ENCODE results near the gene SDHB. TPM values are rescaled to one million over a fixed set of nuclear protein-coding genes. Genes with fewer than 3 reads are reported as not detected.
A peak's percentile ranks its signal among the peaks of the same experiment; 100 is the strongest.

Gene SDHB
- polyA plus RNA-seq, 3 donors = 116 to 275 (median 241) TPM

DNA sequence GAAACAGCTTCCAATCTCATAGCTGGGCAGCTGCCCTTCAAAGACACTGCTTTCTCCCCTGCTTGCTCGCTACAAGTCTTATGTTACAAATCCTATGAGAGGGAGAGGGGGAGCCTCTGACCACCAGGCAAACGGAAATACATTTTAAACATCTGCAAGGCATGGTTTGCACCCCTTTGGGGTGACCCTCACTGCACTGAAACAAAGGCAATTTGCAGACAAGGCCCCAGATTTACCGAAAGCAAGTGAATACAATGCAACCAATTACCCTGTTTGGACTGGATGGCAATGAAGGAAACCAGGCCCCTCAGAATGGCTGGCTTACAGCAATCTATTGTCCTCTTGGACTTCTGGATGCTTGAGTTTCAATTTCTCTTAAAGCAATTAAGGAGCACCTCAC is 30.3 kb downstream of the SDHB start:
- Histone ChIP-seq H3K79me2 (ENCODE audit: insufficient read depth, low read length) (no peaks in the 10 kb centered on the region), H3K4me3 (replicated peaks in 1 of 3; ENCODE audit: low read depth in 2 of 3, low read length in 3 of 3) (no peak overlapping the region), H3K36me3 (replicated peaks in 1 of 2; ENCODE audit: control insufficient read depth in 1 of 2, insufficient read depth in 2 of 2, low read length in 2 of 2) (peaks cover 97 to 100% of the 10 kb centered on the region in 2 donors), H4K20me1 (ENCODE audit: insufficient read depth, low read length) (peaks cover 46% of the 10 kb centered on the region), H3K9me3 (replicated peaks in 1 of 2; ENCODE audit: control insufficient read depth in 1 of 2, insufficient read depth in 1 of 2, low read length in 2 of 2) (no peaks in the 10 kb centered on the region), H3K4me1 (ENCODE audit: control insufficient read depth in 1 of 2, insufficient read depth in 2 of 2, low read length in 2 of 2) (peaks cover 21 to 28% of the 10 kb centered on the region in 2 donors), H2AFZ (ENCODE audit: insufficient read depth, low read depth, low read length, poor library complexity, severe bottlenecking) (no peak overlapping the region), H3K9ac (ENCODE audit: insufficient read depth, low read length, poor library complexity, severe bottlenecking) (no peak overlapping the region), H3K27me3 (ENCODE audit: control insufficient read depth in 2 of 2, insufficient read depth in 2 of 2, low read length in 2 of 2) (no peaks in the 10 kb centered on the region), H3K4me2 (replicated peaks; ENCODE audit: extremely low read depth, low read length, poor library complexity, severe bottlenecking) (no peak overlapping the region), H3K27ac (ENCODE audit: low read depth in 1 of 2, low read length in 2 of 2) (peak overlapping the region in 1 of 2 donors; percentile 8)
- H3K4me1 Mint-ChIP-seq = peaks cover 33% of the 10 kb centered on the region
- H3K27ac Mint-ChIP-seq = peak overlapping the region in 3 of 7 donors; percentile 25 to 72 (median 60)
- 89% methylated on average over 1 of the region's 3 CpGs for WGBS (ENCODE audit: insufficient coverage)
- no peak overlapping the region for H3K4me3 Mint-ChIP-seq
- no peak for DNase-seq
- TF ChIP-seq CTCF (IDR thresholded peaks at IDR 0.05) = no peak
- peaks cover 87 to 99% of the 10 kb centered on the region in 2 donors for H3K36me3 Mint-ChIP-seq
- no peaks in the 10 kb centered on the region for H3K27me3 Mint-ChIP-seq (ENCODE audit: low read depth in 3 of 3)
- no peaks in the 10 kb centered on the region for H3K9me3 Mint-ChIP-seq
- intact Hi-C loops (cut with micrococcal nuclease) = no loop called here

DNA sequence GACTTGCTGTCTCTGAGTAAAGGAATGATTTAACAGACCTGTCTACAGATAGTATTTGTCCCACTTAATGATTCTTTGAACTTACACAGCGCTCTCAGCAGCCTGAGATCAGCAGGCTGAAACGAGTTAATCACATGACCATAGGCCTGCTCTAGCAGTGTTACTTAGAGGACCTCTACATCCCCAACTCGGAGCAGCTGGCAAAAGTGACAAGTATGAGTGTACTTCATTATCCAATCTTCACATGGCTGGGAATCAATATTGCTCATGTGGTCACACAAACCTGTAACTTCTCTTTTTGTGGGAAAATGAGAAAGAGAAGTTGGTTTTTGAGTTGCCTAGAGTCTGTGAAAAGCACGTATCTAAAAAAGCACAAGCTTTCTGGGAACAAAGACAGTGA is 30.7 kb downstream of the SDHB start:
- H3K4me3 Mint-ChIP-seq = no peak overlapping the region
- TF ChIP-seq CTCF (IDR thresholded peaks at IDR 0.05) = no peak
- no peaks in the 10 kb centered on the region for H3K27me3 Mint-ChIP-seq (ENCODE audit: low read depth in 3 of 3)
- Histone ChIP-seq H3K4me3 (replicated peaks in 1 of 3; ENCODE audit: low read depth in 2 of 3, low read length in 3 of 3) (no peak overlapping the region), H2AFZ (ENCODE audit: insufficient read depth, low read depth, low read length, poor library complexity, severe bottlenecking) (no peak overlapping the region), H3K4me1 (ENCODE audit: control insufficient read depth in 1 of 2, insufficient read depth in 2 of 2, low read length in 2 of 2) (peaks cover 21 to 26% of the 10 kb centered on the region in 2 donors), H3K27ac (ENCODE audit: low read depth in 1 of 2, low read length in 2 of 2) (peak overlapping the region in 1 of 2 donors; percentile 8), H4K20me1 (ENCODE audit: insufficient read depth, low read length) (peaks cover 41% of the 10 kb centered on the region), H3K36me3 (replicated peaks in 1 of 2; ENCODE audit: control insufficient read depth in 1 of 2, insufficient read depth in 2 of 2, low read length in 2 of 2) (peaks cover 97 to 100% of the 10 kb centered on the region in 2 donors), H3K9ac (ENCODE audit: insufficient read depth, low read length, poor library complexity, severe bottlenecking) (no peak overlapping the region), H3K79me2 (ENCODE audit: insufficient read depth, low read length) (no peaks in the 10 kb centered on the region), H3K27me3 (ENCODE audit: control insufficient read depth in 2 of 2, insufficient read depth in 2 of 2, low read length in 2 of 2) (no peaks in the 10 kb centered on the region), H3K9me3 (replicated peaks in 1 of 2; ENCODE audit: control insufficient read depth in 1 of 2, insufficient read depth in 1 of 2, low read length in 2 of 2) (no peaks in the 10 kb centered on the region), H3K4me2 (replicated peaks; ENCODE audit: extremely low read depth, low read length, poor library complexity, severe bottlenecking) (no peak overlapping the region)
- no peaks in the 10 kb centered on the region for H3K9me3 Mint-ChIP-seq
- peak in 2 of 3 donors; percentile 12 to 21 for DNase-seq
- peaks cover 29% of the 10 kb centered on the region for H3K4me1 Mint-ChIP-seq
- H3K27ac Mint-ChIP-seq = peak overlapping the region in 4 of 7 donors; percentile 25 to 72 (median 60)
- intact Hi-C loops (cut with micrococcal nuclease) = no loop called here
- peaks cover 87 to 99% of the 10 kb centered on the region in 2 donors for H3K36me3 Mint-ChIP-seq
- no CpG with 5 or more reads among the region's 4 CpGs for WGBS (ENCODE audit: insufficient coverage)

Data from CD14-positive monocyte (primary cell).